Mesothelial cell of epicardium (in vitro differentiated cells): ENCODE data around the gene ENPP1. TPM values are rescaled to one million over a fixed set of nuclear protein-coding genes. Genes with fewer than 3 reads are reported as not detected.

ENCODE experiments used
- DNase-seq, 2 experiments: peaks; one replicate each; pipeline ENCODE4 v3.0.0; 2021; ENCODE audit warnings: low spot score in 2 of 2; ENCODE audit not compliant: unreplicated experiment in 2 of 2
- H3K27ac Mint-ChIP-seq: 2 replicates; pipeline ENCODE4 v1.8.0; 2021; ENCODE audit warnings: mixed read lengths
- H3K27me3 Mint-ChIP-seq: 2 replicates; pipeline ENCODE4 v1.8.0; 2021; ENCODE audit warnings: low read depth, mixed read lengths
- H3K36me3 Mint-ChIP-seq: 2 replicates; pipeline ENCODE4 v1.8.0; 2021; ENCODE audit warnings: mixed read lengths
- H3K4me1 Mint-ChIP-seq: 2 replicates; pipeline ENCODE4 v1.8.0; 2021; ENCODE audit warnings: mixed read lengths
- H3K4me3 Mint-ChIP-seq: 2 replicates; pipeline ENCODE4 v1.8.0; 2021; ENCODE audit warnings: mild to moderate bottlenecking, moderate library complexity, mixed read lengths
- H3K9me3 Mint-ChIP-seq: 2 replicates; pipeline ENCODE4 v1.8.0; 2021; ENCODE audit warnings: mixed read lengths
- CTCF ChIP-seq: fragments of 200-600 bp; sonication (generic); IDR thresholded peaks from one replicate; pipeline ENCODE4 v1.5.0; 2021; ENCODE audit warnings: antibody characterized with exemption; ENCODE audit not compliant: unreplicated experiment
- total RNA-seq: library from RNA; stranded (reverse); gene quantifications from 3 replicates; pipeline ENCODE4 v1.2.1, GENCODE V29; 2021

ENPP1 gene
- total RNA-seq, 1 donor from 2014 or later: 6.8 TPM

- Mint-ChIP-seq H3K9me3 (no peaks in the 10 kb centered on the region), H3K4me3 (no peak overlapping the region), H3K27ac (no peak overlapping the region), H3K36me3 (no peaks in the 10 kb centered on the region), H3K4me1 (no peaks in the 10 kb centered on the region), H3K27me3 (no peaks in the 10 kb centered on the region)
- no peak for DNase-seq
- TF ChIP-seq CTCF: no peak
Observed at GRCh38 chr6:131846905-131847304, 39.1 kb downstream of the ENPP1 start.

- no peak for TF ChIP-seq CTCF
- H3K4me1 Mint-ChIP-seq: no peaks in the 10 kb centered on the region
- DNase-seq: no peak
- H3K36me3 Mint-ChIP-seq: no peaks in the 10 kb centered on the region
- no peaks in the 10 kb centered on the region for H3K9me3 Mint-ChIP-seq
- H3K27me3 Mint-ChIP-seq: no peaks in the 10 kb centered on the region
- H3K27ac Mint-ChIP-seq: no peak overlapping the region
- no peak overlapping the region for H3K4me3 Mint-ChIP-seq
Observed at GRCh38 chr6:131849799-131850198, 42.0 kb downstream of the ENPP1 start.

- no peak for DNase-seq
- Mint-ChIP-seq H3K9me3 (no peaks in the 10 kb centered on the region), H3K27ac (no peak overlapping the region), H3K4me1 (no peaks in the 10 kb centered on the region), H3K4me3 (no peak overlapping the region), H3K27me3 (no peaks in the 10 kb centered on the region), H3K36me3 (no peaks in the 10 kb centered on the region)
- TF ChIP-seq CTCF: no peak
Observed at GRCh38 chr6:131851049-131851769, 43.4 kb downstream of the ENPP1 start.

- Mint-ChIP-seq H3K27ac (no peak overlapping the region), H3K36me3 (no peaks in the 10 kb centered on the region), H3K4me3 (no peak overlapping the region), H3K9me3 (no peaks in the 10 kb centered on the region), H3K27me3 (no peaks in the 10 kb centered on the region), H3K4me1 (no peaks in the 10 kb centered on the region)
- no peak for TF ChIP-seq CTCF
- DNase-seq: no peak
Observed at GRCh38 chr6:131852200-131852599, 44.4 kb downstream of the ENPP1 start.

GRCh38 chr6:131854803-131855202 lies 47.0 kb downstream of the ENPP1 start:
- no peak overlapping the region for H3K4me3 Mint-ChIP-seq
- H3K36me3 Mint-ChIP-seq: no peaks in the 10 kb centered on the region
- DNase-seq: no peak
- no peak for TF ChIP-seq CTCF
- H3K9me3 Mint-ChIP-seq: no peaks in the 10 kb centered on the region
- no peak overlapping the region for H3K27ac Mint-ChIP-seq
- H3K4me1 Mint-ChIP-seq: peaks cover 9% of the 10 kb centered on the region
- no peaks in the 10 kb centered on the region for H3K27me3 Mint-ChIP-seq
